KMS-11 (cell line): ENCODE data around the gene CD47.

ENCODE experiments used
- H2AFZ ChIP-seq: fragments of 200-600 bp; sonication (generic); 2 replicates; pipeline ENCODE4 v1.6.1; 2016; ENCODE audit warnings: antibody characterized with exemption, mixed run types, low read depth
- H3K27ac ChIP-seq: fragments of 200-600 bp; sonication (generic); 2 replicates; pipeline ENCODE4 v1.6.1; 2016; ENCODE audit warnings: mild to moderate bottlenecking, mixed run types
- H3K27me3 ChIP-seq: fragments of 200-600 bp; sonication (generic); 2 replicates; pipeline ENCODE4 v1.6.1; 2017; ENCODE audit warnings: mild to moderate bottlenecking, low read depth, mixed run types, moderate library complexity; ENCODE audit not compliant: insufficient read depth
- H3K36me3 ChIP-seq: fragments of 200-600 bp; sonication (generic); 2 replicates; pipeline ENCODE4 v1.6.1; 2017; ENCODE audit warnings: mild to moderate bottlenecking, mixed run types; ENCODE audit not compliant: insufficient read depth
- H3K4me1 ChIP-seq: fragments of 200-600 bp; sonication (generic); 2 replicates; pipeline ENCODE4 v1.6.1; 2016; ENCODE audit warnings: mild to moderate bottlenecking, low read depth, mixed run types; ENCODE audit not compliant: poor library complexity, severe bottlenecking
- H3K4me2 ChIP-seq: fragments of 200-600 bp; sonication (generic); 2 replicates; pipeline ENCODE4 v1.7.0; 2016; ENCODE audit warnings: mild to moderate bottlenecking, mixed run types
- H3K4me3 ChIP-seq: fragments of 200-600 bp; sonication (generic); IDR thresholded peaks from 2 replicates; pipeline ENCODE4 v1.6.1; 2017; ENCODE audit warnings: low read depth, low read length, mixed read lengths; ENCODE audit not compliant: insufficient read depth
- H3K79me2 ChIP-seq: fragments of 200-600 bp; sonication (generic); 2 replicates; pipeline ENCODE4 v1.6.1; 2016; ENCODE audit warnings: low read depth, mixed run types; ENCODE audit not compliant: insufficient read depth
- H3K9ac ChIP-seq: fragments of 200-600 bp; sonication (generic); 2 replicates; pipeline ENCODE4 v1.6.1; 2016; ENCODE audit warnings: mild to moderate bottlenecking, mixed run types
- H4K20me1 ChIP-seq: fragments of 200-600 bp; sonication (generic); 2 replicates; pipeline ENCODE4 v1.6.1; 2016; ENCODE audit warnings: mild to moderate bottlenecking, mixed run types; ENCODE audit not compliant: insufficient read depth
- CTCF ChIP-seq: fragments of 200-600 bp; sonication (generic); conservative IDR thresholded peaks from 2 replicates; pipeline ENCODE4 v1.6.1; 2017; ENCODE audit warnings: low read depth, mild to moderate bottlenecking, antibody characterized with exemption, low read length, moderate library complexity, mixed read lengths

CD47 gene

GRCh38 chr3:108106031-108106430 is 15.2 kb upstream of the CD47 start:
- H3K27me3 ChIP-seq, result no peaks in the 10 kb centered on the region
- H4K20me1 ChIP-seq, result no peaks in the 10 kb centered on the region
- no peak overlapping the region for H3K27ac ChIP-seq
- no peaks in the 10 kb centered on the region for H3K79me2 ChIP-seq
- H3K9ac ChIP-seq, result no peak overlapping the region
- no peak overlapping the region for H3K4me2 ChIP-seq
- no peak overlapping the region for H3K4me3 ChIP-seq
- peaks cover 27% of the 10 kb centered on the region for H3K4me1 ChIP-seq
- H3K36me3 ChIP-seq, result no peaks in the 10 kb centered on the region
- H2AFZ ChIP-seq, result no peak overlapping the region
- TF ChIP-seq CTCF, result no peak

GRCh38 chr3:108103886-108104797 is 13.3 kb upstream of the CD47 start:
- no peaks in the 10 kb centered on the region for H3K27me3 ChIP-seq
- peaks cover 40% of the 10 kb centered on the region for H3K4me1 ChIP-seq
- no peak overlapping the region for H2AFZ ChIP-seq
- H3K27ac ChIP-seq, result no peak overlapping the region
- H3K9ac ChIP-seq, result no peak overlapping the region
- H3K79me2 ChIP-seq, result no peaks in the 10 kb centered on the region
- H3K4me2 ChIP-seq, result no peak overlapping the region
- H4K20me1 ChIP-seq, result no peaks in the 10 kb centered on the region
- no peak for TF ChIP-seq CTCF
- H3K36me3 ChIP-seq, result no peaks in the 10 kb centered on the region
- no peak overlapping the region for H3K4me3 ChIP-seq

- no peak overlapping the region for H2AFZ ChIP-seq
These were observed 12.4 kb upstream of the CD47 start for GRCh38 chr3:108103040-108103751.

More at GRCh38 chr3:108103040-108103751, 12.4 kb upstream of the CD47 start:
- Histone ChIP-seq H3K36me3 (no peaks in the 10 kb centered on the region), H3K9ac (no peak overlapping the region), H3K27me3 (no peaks in the 10 kb centered on the region), H4K20me1 (no peaks in the 10 kb centered on the region), H3K27ac (peak overlapping the region; percentile 99; the same call in 1 of the 2 replicates), H3K79me2 (no peaks in the 10 kb centered on the region), H3K4me3 (no peak overlapping the region), H3K4me2 (peak overlapping the region; percentile 64), H3K4me1 (peaks cover 50% of the 10 kb centered on the region)
- TF ChIP-seq CTCF, result no peak
